Loucy (cell line): ENCODE data around the gene MICAL3.

Experiments
- EZH2phosphoT487 ChIP-seq: fragments of 200-600 bp; IDR thresholded peaks from 2 replicates; pipeline ENCODE4 v1.6.1; 2018; ENCODE audit warnings: antibody characterized with exemption, mild to moderate bottlenecking, moderate library complexity, borderline replicate concordance
- TF ChIP-seq, protein P1 (sequence below): fragments of 200-600 bp; sonication (generic); conservative IDR thresholded peaks from 2 replicates; pipeline ENCODE4 v1.5.1; 2014; ENCODE audit warnings: mild to moderate bottlenecking, antibody characterized with exemption, low read length

DNA sequence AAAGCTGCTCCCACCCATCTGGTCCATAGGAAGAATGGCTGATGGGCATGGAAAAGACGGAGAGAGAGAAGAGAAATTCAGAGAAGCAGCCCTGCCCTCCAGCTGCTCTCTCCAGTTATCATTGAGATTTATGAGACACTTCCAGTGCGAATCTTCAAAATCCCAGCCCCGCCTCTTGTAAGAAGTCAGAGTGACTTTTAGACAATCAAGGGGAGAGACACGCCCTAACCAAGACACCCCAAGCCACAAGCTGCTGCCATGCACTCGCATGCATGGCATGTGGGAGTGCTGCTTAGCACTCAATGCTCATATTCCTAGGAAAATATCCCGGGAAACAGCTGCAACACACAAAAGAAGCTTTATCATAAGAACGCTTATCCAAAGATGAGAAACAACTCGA, 139.5 kb downstream of the MICAL3 start:
- TF ChIP-seq, protein P1, sequence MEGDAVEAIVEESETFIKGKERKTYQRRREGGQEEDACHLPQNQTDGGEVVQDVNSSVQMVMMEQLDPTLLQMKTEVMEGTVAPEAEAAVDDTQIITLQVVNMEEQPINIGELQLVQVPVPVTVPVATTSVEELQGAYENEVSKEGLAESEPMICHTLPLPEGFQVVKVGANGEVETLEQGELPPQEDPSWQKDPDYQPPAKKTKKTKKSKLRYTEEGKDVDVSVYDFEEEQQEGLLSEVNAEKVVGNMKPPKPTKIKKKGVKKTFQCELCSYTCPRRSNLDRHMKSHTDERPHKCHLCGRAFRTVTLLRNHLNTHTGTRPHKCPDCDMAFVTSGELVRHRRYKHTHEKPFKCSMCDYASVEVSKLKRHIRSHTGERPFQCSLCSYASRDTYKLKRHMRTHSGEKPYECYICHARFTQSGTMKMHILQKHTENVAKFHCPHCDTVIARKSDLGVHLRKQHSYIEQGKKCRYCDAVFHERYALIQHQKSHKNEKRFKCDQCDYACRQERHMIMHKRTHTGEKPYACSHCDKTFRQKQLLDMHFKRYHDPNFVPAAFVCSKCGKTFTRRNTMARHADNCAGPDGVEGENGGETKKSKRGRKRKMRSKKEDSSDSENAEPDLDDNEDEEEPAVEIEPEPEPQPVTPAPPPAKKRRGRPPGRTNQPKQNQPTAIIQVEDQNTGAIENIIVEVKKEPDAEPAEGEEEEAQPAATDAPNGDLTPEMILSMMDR: no peak
- TF ChIP-seq EZH2phosphoT487: no peak
